ENCODE data around the gene RGS4. TPM values are rescaled to one million over a fixed set of nuclear protein-coding genes. Genes with fewer than 3 reads are reported as not detected.
"Not testable (repeated sequence)": the region's sequence is repeated elsewhere in the genome, so short reads cannot be mapped to it uniquely, and the experiment has no call there.

Gene RGS4
- total and polyA plus RNA-seq, 2 donors: 0.66 to 0.84 TPM

DNA sequence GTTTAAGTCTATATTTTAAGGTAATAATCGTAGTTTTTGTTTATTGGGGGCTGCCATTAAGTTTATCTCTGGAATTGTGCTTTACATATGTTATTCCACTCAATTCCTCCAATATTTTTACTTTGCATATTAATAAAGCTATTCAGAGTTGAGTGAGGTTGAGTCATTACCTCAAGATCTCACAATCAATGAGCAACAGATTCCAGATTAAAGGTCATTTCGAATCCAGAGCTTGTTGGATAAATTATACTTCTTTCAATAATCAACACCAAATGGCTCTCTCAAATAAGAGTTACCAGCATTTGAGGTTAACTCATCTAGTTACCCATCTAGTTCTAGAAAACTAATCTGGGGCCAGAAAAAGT is 16.7 kb downstream of the RGS4 start:
- Histone ChIP-seq H3K4me3 (ENCODE audit: low read length in 2 of 2) (no peak overlapping the region), H3K27ac (ENCODE audit: low read depth in 1 of 2, low read length in 1 of 2) (no peak overlapping the region), H3K9me3 (ENCODE audit: control insufficient read depth in 2 of 2, insufficient read depth in 1 of 2, low read length in 1 of 2) (no peaks in the 10 kb centered on the region), H3K4me1 (ENCODE audit: control insufficient read depth in 2 of 2, insufficient read depth in 2 of 2, low read length in 2 of 2) (no peaks in the 10 kb centered on the region), H3K27me3 (ENCODE audit: control insufficient read depth in 2 of 2, insufficient read depth in 1 of 2, low read length in 1 of 2) (no peaks in the 10 kb centered on the region), H3K36me3 (ENCODE audit: control insufficient read depth in 2 of 2, insufficient read depth in 2 of 2, low read length in 1 of 2) (no peaks in the 10 kb centered on the region)
- 89% methylated on average over 2 of the region's 2 CpGs for WGBS
- DNase-seq (ENCODE audit: low read depth in 6 of 9, low spot score in 9 of 9): no peak

DNA sequence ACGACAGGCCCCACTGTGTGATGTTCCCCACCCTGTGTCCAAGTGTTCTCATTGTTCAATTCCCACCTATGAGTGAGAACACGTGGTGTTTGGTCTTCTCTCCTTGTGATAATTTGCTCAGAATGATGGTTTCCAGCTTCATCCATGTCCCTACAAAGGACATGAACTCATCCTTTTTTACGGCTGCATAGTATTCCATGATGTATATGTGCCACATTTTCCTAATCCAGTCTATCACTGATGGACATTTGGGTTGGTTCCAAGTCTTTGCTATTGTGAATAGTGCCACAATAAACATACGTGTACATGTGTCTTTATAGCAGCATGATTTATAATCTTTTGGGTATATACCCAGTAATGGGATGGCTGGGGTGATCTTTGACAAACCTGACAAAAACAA is 20.0 kb downstream of the RGS4 start:
- not testable (repeated sequence) for H3K27ac ChIP-seq (ENCODE audit: low read depth in 1 of 2, low read length in 1 of 2); H3K36me3 ChIP-seq (ENCODE audit: control insufficient read depth in 2 of 2, insufficient read depth in 2 of 2, low read length in 1 of 2); H3K4me1 ChIP-seq (ENCODE audit: control insufficient read depth in 2 of 2, insufficient read depth in 2 of 2, low read length in 2 of 2); H3K9me3 ChIP-seq (ENCODE audit: control insufficient read depth in 2 of 2, insufficient read depth in 1 of 2, low read length in 1 of 2); H3K27me3 ChIP-seq (ENCODE audit: control insufficient read depth in 2 of 2, insufficient read depth in 1 of 2, low read length in 1 of 2); DNase-seq (ENCODE audit: low read depth in 6 of 9, low spot score in 9 of 9); H3K4me3 ChIP-seq (ENCODE audit: low read length in 2 of 2)
- WGBS: 80% methylated on average over 4 of the region's 4 CpGs

DNA sequence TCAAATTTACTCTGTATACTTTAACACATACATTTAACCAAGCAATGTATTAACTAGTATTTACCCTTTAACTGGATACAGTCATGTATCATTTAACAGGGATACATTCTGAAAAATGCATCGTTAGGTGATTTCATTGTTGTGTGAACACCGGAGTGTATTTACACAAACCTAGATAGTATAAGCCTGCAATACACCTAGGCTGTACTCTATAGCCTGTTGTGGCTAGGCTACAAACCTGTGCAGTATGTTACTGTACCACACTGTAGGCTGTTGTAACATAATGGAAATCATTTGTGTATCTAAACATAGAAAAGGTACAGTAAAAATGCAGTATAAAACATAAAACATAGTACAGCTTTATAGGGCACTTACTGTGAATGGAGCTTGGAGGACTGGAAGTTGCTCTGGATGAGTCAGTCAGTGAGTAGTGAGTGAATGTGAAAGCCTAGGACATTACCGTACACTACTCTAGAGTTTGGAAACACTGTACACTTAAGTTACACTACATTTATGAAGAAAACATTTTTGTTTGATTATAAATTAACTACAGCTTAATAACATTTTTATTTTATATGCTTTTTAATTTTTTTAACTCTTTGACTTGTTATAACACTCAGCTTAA is 21.3 kb downstream of the RGS4 start:
- H3K4me3 ChIP-seq (ENCODE audit: low read length in 2 of 2): no peak overlapping the region
- H3K36me3 ChIP-seq (ENCODE audit: control insufficient read depth in 2 of 2, insufficient read depth in 2 of 2, low read length in 1 of 2): no peaks in the 10 kb centered on the region
- no peaks in the 10 kb centered on the region for H3K4me1 ChIP-seq (ENCODE audit: control insufficient read depth in 2 of 2, insufficient read depth in 2 of 2, low read length in 2 of 2)
- no peaks in the 10 kb centered on the region for H3K27me3 ChIP-seq (ENCODE audit: control insufficient read depth in 2 of 2, insufficient read depth in 1 of 2, low read length in 1 of 2)
- no peaks in the 10 kb centered on the region for H3K9me3 ChIP-seq (ENCODE audit: control insufficient read depth in 2 of 2, insufficient read depth in 1 of 2, low read length in 1 of 2)
- 93% methylated on average over 3 of the region's 3 CpGs for WGBS
- DNase-seq (ENCODE audit: low read depth in 6 of 9, low spot score in 9 of 9): no peak
- H3K27ac ChIP-seq (ENCODE audit: low read depth in 1 of 2, low read length in 1 of 2): no peak overlapping the region

DNA sequence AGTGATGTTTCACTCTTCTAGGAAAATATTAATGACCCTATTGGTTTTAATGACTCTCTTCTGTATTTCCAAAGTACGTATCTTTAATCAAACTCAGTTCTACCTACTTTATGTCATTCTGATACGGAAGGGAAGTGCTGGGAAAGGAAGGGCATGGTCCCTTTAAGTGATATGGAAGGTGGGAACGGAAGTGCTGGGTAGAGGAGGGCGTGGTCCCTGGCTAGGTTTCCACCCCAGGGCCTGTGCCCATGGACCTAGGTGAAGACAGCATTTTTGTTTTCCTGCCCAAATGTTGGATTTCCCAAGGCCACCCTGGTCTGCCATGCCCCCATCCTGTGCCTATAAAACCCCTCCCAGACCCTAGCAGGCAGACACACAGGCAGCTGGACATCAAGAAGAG is 24.0 kb downstream of the RGS4 start:
- H3K27me3 ChIP-seq (ENCODE audit: control insufficient read depth in 2 of 2, insufficient read depth in 1 of 2, low read length in 1 of 2): no peaks in the 10 kb centered on the region
- no peak overlapping the region for H3K4me3 ChIP-seq (ENCODE audit: low read length in 2 of 2)
- no peaks in the 10 kb centered on the region for H3K9me3 ChIP-seq (ENCODE audit: control insufficient read depth in 2 of 2, insufficient read depth in 1 of 2, low read length in 1 of 2)
- no peak overlapping the region for H3K27ac ChIP-seq (ENCODE audit: low read depth in 1 of 2, low read length in 1 of 2)
- no peak for DNase-seq (ENCODE audit: low read depth in 6 of 9, low spot score in 9 of 9)
- no peaks in the 10 kb centered on the region for H3K36me3 ChIP-seq (ENCODE audit: control insufficient read depth in 2 of 2, insufficient read depth in 2 of 2, low read length in 1 of 2)
- 81% methylated on average over 4 of the region's 4 CpGs for WGBS
- H3K4me1 ChIP-seq (ENCODE audit: control insufficient read depth in 2 of 2, insufficient read depth in 2 of 2, low read length in 2 of 2): no peaks in the 10 kb centered on the region

DNA sequence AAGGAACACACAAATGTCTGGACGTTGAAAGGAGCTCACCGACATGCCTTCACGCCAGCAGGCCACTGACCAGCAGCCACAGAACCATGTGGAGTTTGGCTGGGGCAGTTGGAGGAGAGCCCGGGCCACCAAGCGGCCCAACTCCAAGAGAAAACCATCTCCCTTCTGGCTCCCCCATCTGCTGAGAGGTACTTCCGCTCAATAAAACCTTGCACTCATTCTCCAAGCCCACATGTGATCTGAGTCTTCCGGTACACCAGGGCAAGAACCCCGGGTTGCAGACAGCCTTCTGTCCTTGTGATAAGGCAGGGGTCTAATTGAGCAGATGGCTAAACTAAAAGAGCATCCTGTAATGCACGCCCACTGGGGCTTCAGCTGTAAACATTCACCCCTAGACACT is 24.4 kb downstream of the RGS4 start:
- WGBS: 92% methylated on average over 9 of the region's 9 CpGs
- H3K9me3 ChIP-seq (ENCODE audit: control insufficient read depth in 2 of 2, insufficient read depth in 1 of 2, low read length in 1 of 2): no peaks in the 10 kb centered on the region
- H3K36me3 ChIP-seq (ENCODE audit: control insufficient read depth in 2 of 2, insufficient read depth in 2 of 2, low read length in 1 of 2): no peaks in the 10 kb centered on the region
- no peak for DNase-seq (ENCODE audit: low read depth in 6 of 9, low spot score in 9 of 9)
- H3K27me3 ChIP-seq (ENCODE audit: control insufficient read depth in 2 of 2, insufficient read depth in 1 of 2, low read length in 1 of 2): no peaks in the 10 kb centered on the region
- H3K4me3 ChIP-seq (ENCODE audit: low read length in 2 of 2): no peak overlapping the region
- no peak overlapping the region for H3K27ac ChIP-seq (ENCODE audit: low read depth in 1 of 2, low read length in 1 of 2)
- no peaks in the 10 kb centered on the region for H3K4me1 ChIP-seq (ENCODE audit: control insufficient read depth in 2 of 2, insufficient read depth in 2 of 2, low read length in 2 of 2)

DNA sequence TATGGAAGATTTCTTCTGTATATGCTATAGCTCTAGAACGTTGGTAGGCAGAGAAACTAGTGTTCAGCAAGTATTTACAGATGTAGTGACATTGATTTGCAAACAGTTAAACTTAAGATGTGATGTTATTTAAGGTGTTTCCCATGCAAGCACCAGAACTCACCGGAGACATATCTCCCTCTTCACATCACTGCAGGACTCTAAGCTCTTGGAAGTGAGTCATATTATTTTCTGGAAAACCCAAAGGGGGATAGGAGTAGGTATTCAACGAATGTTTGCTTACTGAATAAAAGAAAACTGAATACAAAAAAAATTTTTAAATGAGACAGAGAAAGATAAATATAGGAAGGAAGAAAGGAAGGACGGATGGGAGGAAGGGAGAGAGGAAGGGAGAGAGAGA is 25.0 kb downstream of the RGS4 start:
- Histone ChIP-seq H3K4me3 (ENCODE audit: low read length in 2 of 2) (no peak overlapping the region), H3K9me3 (ENCODE audit: control insufficient read depth in 2 of 2, insufficient read depth in 1 of 2, low read length in 1 of 2) (no peaks in the 10 kb centered on the region), H3K36me3 (ENCODE audit: control insufficient read depth in 2 of 2, insufficient read depth in 2 of 2, low read length in 1 of 2) (no peaks in the 10 kb centered on the region), H3K4me1 (ENCODE audit: control insufficient read depth in 2 of 2, insufficient read depth in 2 of 2, low read length in 2 of 2) (no peaks in the 10 kb centered on the region), H3K27me3 (ENCODE audit: control insufficient read depth in 2 of 2, insufficient read depth in 1 of 2, low read length in 1 of 2) (no peaks in the 10 kb centered on the region), H3K27ac (ENCODE audit: low read depth in 1 of 2, low read length in 1 of 2) (no peak overlapping the region)
- no peak for DNase-seq (ENCODE audit: low read depth in 6 of 9, low spot score in 9 of 9)
- WGBS: 75% methylated on average over 4 of the region's 4 CpGs

DNA sequence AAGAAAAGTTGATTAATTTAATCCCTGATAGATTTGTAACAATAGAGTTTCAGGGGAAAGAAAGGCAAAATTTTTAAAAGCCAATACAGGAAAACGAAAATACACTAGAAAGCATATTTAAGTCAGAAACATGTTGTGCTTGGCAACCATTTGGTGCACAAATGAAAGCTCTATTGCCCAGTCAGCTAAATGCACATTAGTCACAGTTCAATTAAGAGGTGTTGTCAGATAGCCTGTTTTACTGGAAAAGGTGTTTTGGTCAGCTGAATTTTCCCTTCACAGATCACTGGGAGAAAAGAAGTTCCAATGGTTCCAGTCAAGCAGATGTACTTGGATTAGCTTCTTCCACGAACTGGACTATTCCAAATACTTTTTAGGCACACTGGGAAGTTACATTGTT is 25.4 kb downstream of the RGS4 start:
- Histone ChIP-seq H3K27ac (ENCODE audit: low read depth in 1 of 2, low read length in 1 of 2) (no peak overlapping the region), H3K4me3 (ENCODE audit: low read length in 2 of 2) (no peak overlapping the region), H3K4me1 (ENCODE audit: control insufficient read depth in 2 of 2, insufficient read depth in 2 of 2, low read length in 2 of 2) (no peaks in the 10 kb centered on the region), H3K9me3 (ENCODE audit: control insufficient read depth in 2 of 2, insufficient read depth in 1 of 2, low read length in 1 of 2) (no peaks in the 10 kb centered on the region), H3K36me3 (ENCODE audit: control insufficient read depth in 2 of 2, insufficient read depth in 2 of 2, low read length in 1 of 2) (no peaks in the 10 kb centered on the region), H3K27me3 (ENCODE audit: control insufficient read depth in 2 of 2, insufficient read depth in 1 of 2, low read length in 1 of 2) (no peaks in the 10 kb centered on the region)
- 72% methylated on average over 2 of the region's 2 CpGs for WGBS
- DNase-seq (ENCODE audit: low read depth in 6 of 9, low spot score in 9 of 9): no peak

DNA sequence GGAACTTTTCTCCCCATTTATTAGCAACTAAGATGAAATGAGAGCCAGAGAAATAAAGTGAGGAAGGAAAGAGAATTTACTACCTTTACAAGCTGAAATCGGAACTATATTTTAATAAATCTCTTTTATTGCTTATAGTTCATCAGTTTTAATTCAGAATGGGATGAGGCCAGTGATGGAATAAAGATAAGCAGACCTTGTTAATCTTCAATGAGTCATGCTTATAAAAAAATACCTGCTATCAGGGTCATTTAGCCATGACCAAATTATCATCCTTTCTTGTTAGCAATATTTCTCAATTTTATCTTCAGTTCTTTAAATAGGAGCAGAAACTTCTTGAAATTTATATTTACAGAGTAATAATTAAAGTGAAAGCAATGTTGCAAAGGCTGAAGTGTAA is 26.1 kb downstream of the RGS4 start:
- 99% methylated on average over 1 of the region's 1 CpG for WGBS
- Histone ChIP-seq H3K27me3 (ENCODE audit: control insufficient read depth in 2 of 2, insufficient read depth in 1 of 2, low read length in 1 of 2) (no peaks in the 10 kb centered on the region), H3K4me1 (ENCODE audit: control insufficient read depth in 2 of 2, insufficient read depth in 2 of 2, low read length in 2 of 2) (no peaks in the 10 kb centered on the region), H3K27ac (ENCODE audit: low read depth in 1 of 2, low read length in 1 of 2) (no peak overlapping the region), H3K9me3 (ENCODE audit: control insufficient read depth in 2 of 2, insufficient read depth in 1 of 2, low read length in 1 of 2) (no peaks in the 10 kb centered on the region), H3K4me3 (ENCODE audit: low read length in 2 of 2) (no peak overlapping the region), H3K36me3 (ENCODE audit: control insufficient read depth in 2 of 2, insufficient read depth in 2 of 2, low read length in 1 of 2) (no peaks in the 10 kb centered on the region)
- DNase-seq (ENCODE audit: low read depth in 6 of 9, low spot score in 9 of 9): no peak

- WGBS: 78% methylated on average over 1 of the region's 1 CpG
- Histone ChIP-seq H3K27me3 (ENCODE audit: control insufficient read depth in 2 of 2, insufficient read depth in 1 of 2, low read length in 1 of 2) (no peaks in the 10 kb centered on the region), H3K27ac (ENCODE audit: low read depth in 1 of 2, low read length in 1 of 2) (no peak overlapping the region), H3K36me3 (ENCODE audit: control insufficient read depth in 2 of 2, insufficient read depth in 2 of 2, low read length in 1 of 2) (no peaks in the 10 kb centered on the region), H3K4me3 (ENCODE audit: low read length in 2 of 2) (no peak overlapping the region), H3K4me1 (ENCODE audit: control insufficient read depth in 2 of 2, insufficient read depth in 2 of 2, low read length in 2 of 2) (no peaks in the 10 kb centered on the region), H3K9me3 (ENCODE audit: control insufficient read depth in 2 of 2, insufficient read depth in 1 of 2, low read length in 1 of 2) (no peaks in the 10 kb centered on the region)
- no peak for DNase-seq (ENCODE audit: low read depth in 6 of 9, low spot score in 9 of 9)
Measured at GRCh38 chr1:163102590-163102989, 33.4 kb downstream of the RGS4 start.

All from thymus (tissue), 11 donors.